HG02678 (cell line): Measurements from ENCODE around the gene ANO9.
A peak's percentile ranks its signal among the peaks of the same experiment; 100 is the strongest.
"Not testable (repeated sequence)": the region's sequence is repeated elsewhere in the genome, so short reads cannot be mapped to it uniquely, and the experiment has no call there.

ENCODE experiments used
- ATAC-seq: cut with Tn5 transposase; IDR thresholded peaks from one replicate; pipeline ENCODE4 v1.9.1; 2021; ENCODE audit warnings: mild to moderate bottlenecking, moderate library complexity; ENCODE audit not compliant: unreplicated experiment

ANO9 gene

GRCh38 chr11:417652-418342, 24.0 kb downstream of the ANO9 start:
- ATAC-seq: no peak

- no peak for ATAC-seq
These were observed 24.8 kb downstream of the ANO9 start for GRCh38 chr11:416757-417621.

- no peak for ATAC-seq
These were observed 25.6 kb downstream of the ANO9 start for GRCh38 chr11:416051-416756.

DNA sequence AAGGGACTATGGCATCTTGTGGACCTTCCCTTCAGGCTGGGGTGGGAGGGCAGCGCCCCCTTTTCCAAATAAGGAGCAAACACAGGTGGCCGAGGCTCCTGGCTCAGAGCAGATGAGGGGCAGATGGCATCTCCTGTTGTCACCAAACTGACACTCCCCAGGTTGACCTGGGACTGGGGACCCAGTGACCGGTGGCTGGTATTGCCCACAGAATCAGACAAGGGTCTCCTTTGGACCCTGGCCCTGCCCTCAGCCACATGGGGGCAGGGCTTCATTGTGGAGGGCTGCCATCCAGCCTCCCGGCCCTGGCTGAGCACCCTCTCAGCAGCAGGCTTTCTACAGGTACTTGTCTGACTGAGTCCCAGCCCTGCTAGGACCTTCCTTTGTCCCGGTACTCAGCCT, 26.2 kb downstream of the ANO9 start:
- ATAC-seq: no peak

- no peak for ATAC-seq
These were observed 27.4 kb downstream of the ANO9 start for GRCh38 chr11:414318-414857.

DNA sequence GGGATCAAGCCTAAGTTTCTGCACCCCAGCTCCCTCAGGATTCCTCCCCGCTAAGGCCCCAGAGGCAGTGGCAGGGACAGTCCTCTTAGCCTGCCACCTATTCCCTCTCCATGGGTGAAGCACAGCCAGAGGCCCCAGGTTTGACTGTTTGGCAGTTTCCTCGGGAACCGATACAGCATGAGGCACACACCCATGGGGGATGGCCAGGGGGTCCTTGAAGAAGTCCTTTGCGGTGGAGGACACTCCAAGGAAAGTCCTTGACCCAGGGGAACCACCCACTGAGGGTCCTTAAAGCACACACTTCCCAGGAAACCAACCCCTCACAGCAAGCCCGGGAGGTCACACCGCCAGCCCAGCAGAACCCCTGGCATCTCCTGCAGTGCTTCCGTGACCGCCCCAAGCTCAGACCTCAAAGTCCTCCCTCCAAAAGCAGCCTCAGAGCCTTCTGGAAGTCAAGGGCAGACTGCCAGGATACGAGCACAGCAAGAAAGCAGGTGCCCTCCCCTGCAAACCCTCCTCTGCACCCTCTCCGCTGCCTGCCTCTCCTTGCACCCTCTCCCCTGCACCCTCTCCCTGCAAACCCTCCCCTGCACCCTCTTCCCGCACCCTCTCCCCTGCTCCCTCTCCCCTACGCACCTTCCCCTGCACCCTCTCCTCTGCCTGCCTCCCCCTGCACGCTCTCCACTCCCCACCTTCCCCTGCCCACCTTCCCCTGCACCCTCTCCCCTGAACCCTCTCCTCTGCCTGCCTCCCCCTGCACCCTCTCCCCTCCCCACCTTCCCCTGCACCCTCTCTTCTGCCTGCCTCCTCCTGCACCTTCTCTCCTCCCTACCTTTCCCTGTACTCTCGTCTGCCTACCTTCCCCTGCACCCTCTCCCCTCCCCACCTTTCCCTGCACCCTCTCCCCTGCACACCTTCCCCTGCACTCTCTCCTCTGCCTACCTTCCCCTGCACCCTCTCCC, 28.4 kb downstream of the ANO9 start:
- no peak for ATAC-seq

DNA sequence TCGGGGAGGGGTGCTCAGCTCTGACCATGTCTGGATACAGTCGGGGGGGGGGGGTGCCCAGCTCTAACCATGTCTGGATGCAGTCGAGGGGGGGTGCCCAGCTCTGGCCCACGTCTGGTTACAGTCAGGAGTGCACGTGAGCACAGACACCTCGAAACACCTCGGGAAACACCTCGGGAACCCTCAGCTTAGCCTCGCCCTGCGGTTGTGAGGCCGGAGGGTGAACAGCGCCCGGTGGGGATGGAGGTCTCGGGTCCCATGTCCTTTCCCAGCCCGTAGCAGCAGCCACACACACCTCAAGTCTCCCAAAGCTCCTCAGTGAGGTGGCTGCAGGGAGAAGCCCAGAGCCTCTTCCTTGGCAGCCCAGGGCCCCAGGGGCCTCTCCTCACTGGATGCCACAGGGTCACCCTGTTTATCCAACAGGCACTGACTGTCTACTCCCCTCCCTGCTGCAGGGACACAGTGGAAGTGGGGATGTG, 29.1 kb downstream of the ANO9 start:
- ATAC-seq: no peak

DNA sequence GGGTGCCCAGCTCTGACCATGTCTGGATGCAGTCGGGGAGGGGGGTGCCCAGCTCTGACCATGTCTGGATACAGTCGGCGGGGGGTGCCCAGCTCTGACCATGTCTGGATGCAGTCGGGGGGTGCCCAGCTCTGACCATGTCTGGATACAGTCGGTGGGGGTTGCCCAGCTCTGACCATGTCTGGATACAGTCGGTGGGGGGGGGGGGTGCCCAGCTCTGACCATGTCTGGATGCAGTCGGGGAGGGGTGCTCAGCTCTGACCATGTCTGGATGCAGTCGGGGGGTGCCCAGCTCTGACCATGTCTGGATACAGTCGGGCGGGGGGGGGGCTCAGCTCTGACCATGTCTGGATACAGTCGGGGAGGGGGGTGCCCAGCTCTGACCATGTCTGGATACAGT, 30.3 kb downstream of the ANO9 start:
- not testable (repeated sequence) for ATAC-seq

GRCh38 chr11:410711-411110, 31.1 kb downstream of the ANO9 start:
- not testable (repeated sequence) for ATAC-seq

GRCh38 chr11:409600-410483, 32.0 kb downstream of the ANO9 start:
- ATAC-seq: no peak

- ATAC-seq: no peak
These were observed 32.7 kb downstream of the ANO9 start for GRCh38 chr11:409008-409599.

- ATAC-seq: no peak
These were observed 33.4 kb downstream of the ANO9 start for GRCh38 chr11:408154-409007.

DNA sequence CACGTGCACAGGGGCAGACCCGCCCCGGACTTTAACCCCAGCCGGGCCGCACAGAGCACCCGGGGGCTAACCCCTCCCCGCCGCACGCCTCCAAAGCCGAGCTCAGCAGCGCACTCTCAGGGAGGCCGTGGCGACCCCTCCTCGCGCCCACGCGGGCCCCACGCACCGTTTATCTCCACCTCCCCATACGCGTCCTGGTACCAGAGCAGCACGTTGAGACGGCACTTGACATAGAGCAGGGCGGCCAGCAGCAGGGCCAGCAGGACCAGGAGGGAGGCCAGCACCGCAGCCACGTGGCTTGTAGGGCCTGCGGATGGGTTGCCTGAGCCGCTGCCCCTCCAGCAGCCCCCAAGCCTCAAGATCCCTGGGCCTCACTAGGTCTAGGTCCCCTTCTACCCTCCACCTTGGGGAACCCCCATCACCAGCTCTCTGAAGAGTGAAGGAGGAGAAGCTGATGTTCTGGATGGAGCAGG, 34.1 kb downstream of the ANO9 start:
- no peak for ATAC-seq

DNA sequence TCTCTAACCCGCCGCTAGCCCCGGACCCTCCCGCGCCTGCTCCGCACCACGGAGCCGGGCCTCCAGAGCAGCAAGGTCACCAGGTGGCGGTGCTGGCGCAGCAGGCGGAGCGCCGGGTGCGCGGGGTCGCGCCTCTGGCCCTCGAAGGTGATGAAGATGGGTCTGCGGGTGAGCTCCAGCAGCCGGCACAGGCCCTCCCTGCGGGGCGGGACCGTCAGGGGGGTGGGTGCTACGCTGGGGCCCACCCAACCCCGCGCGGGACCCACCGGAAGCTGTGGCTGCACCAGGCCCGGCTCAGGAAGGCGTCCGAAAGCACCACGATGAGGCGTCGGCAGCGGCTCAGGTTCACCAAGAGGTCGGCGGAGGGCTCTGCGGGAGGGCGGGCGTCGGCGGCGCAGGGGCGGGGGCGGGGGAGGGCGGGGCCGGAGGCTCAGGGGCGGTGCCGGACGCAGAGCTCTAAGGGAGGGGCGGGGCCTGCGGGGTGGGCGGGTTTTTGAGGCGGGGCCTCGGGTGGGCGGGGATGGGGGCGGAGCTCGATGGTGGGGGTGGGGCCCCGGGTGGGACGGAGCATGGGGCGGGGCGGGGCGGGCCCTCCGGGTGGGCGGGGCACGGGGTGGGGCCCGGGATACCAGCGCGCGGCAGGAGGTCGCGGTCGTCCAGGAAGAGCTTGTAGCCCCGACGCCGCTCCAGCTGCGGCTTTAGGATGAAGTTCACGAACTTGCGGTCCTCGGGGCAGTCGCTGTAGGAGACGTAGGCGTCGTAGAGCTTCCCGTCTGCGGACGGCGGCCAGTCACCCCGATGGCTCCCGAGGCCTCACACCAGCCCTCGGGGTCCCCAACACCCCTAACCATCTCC, 34.8 kb downstream of the ANO9 start:
- ATAC-seq: peak; percentile 79

DNA sequence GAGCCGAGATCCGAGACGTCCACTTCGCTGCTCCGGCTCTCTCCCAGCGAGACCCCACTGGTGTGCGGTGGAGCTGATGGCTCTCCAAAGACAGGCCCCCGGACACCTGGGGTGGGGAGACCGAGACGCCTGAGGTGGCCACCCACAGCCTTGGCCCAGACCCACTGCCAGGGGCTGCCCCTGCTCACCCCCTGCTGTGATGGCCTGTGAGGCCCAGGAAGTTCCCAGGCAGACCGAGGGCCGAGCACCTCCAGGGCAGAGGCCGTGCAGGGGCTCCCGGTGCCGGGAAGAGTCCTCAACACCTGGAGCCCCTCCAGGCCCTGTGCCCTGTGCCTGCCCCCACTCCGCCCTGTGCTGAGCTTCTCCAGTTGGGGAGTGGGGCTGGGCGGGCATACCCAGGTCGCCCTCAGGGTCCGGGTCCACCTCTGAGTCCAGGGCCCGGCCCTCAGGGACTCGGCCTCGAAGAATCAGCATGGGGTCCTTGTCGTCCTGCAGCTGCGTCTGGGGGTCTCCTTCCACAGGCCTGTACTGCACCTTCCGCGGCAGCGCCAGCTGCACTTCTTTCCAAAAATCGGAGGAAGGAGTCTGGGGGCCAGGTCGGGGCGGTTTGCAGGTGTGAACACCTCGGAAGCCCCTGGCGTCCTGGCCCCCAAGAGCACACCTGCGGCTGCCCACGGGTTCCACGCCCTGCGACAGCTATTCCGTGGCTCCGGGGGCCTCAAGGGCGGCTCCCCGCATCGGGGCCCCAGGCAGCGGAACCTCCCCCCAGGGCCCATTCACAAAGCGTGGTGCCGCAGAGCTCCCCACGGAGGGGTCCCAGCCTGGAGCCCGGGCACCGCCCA, 35.6 kb downstream of the ANO9 start:
- no peak for ATAC-seq
